Right lobe of liver (tissue), 4 donors: Measurements from ENCODE around the gene MGA.

ENCODE experiments used
- POLR2A ChIP-seq: fragments of 450-650 bp; IDR thresholded peaks from one replicate; pipeline ENCODE4 v1.6.1; 2017; ENCODE audit warnings: antibody characterized with exemption, mild to moderate bottlenecking
- TF ChIP-seq, protein P1 (sequence below), 4 donors: fragments of 200-600 bp in 3 of 4; fragments of 450-650 bp in 1 of 4; IDR thresholded peaks; one replicate each; pipeline versions ENCODE4 v1.5.1 to v1.8.0; 2016 to 2022; ENCODE audit warnings: antibody characterized with exemption in 4 of 4, mild to moderate bottlenecking in 2 of 4
- donor health status: DM: no; HTN: no; CAD: no.
- donor health status: DM: no; HTN: no; CAD: no.
- donor health status: DM: no; HTN: yes; CAD: no.

DNA sequence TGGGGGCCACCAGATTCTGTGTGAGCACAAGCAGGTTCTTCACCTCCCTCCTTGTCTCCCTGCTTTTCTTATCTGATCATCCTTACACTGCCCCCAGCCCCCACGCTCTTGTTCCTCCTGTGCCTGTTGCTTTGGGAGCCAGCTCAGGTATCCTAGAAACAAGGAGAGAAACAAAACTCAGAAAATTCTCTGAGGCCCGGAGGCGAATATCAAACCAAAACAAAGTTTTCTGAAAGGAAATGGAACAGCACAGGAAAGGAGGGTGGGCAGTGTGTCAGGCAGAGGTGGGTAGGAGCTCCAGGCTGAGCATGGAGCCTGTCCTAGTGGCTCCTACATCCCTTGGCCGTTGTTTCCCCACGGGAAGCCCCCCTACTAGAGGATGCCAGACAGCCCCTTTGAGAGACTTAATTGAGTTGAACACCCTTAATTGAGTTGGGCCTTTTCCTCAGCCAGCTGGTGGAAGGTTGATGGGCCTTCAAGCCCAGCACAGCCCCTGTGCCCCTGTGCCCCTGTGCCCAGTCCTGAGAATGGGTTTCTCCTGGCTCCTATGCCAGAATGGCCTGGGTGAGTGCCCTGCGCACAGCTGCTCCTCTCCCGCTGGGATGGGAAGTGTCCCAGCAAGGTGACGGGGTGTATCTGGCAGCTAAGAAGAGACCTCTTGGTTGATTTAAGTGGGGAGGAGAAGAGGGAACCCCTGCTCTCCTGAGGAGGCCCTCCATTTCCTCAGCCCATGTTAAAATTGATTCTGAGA is 144.9 kb downstream of the MGA start:
- TF ChIP-seq, protein P1, sequence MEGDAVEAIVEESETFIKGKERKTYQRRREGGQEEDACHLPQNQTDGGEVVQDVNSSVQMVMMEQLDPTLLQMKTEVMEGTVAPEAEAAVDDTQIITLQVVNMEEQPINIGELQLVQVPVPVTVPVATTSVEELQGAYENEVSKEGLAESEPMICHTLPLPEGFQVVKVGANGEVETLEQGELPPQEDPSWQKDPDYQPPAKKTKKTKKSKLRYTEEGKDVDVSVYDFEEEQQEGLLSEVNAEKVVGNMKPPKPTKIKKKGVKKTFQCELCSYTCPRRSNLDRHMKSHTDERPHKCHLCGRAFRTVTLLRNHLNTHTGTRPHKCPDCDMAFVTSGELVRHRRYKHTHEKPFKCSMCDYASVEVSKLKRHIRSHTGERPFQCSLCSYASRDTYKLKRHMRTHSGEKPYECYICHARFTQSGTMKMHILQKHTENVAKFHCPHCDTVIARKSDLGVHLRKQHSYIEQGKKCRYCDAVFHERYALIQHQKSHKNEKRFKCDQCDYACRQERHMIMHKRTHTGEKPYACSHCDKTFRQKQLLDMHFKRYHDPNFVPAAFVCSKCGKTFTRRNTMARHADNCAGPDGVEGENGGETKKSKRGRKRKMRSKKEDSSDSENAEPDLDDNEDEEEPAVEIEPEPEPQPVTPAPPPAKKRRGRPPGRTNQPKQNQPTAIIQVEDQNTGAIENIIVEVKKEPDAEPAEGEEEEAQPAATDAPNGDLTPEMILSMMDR (IDR thresholded peaks at IDR 0.05), result no peak
- TF ChIP-seq POLR2A, result no peak
